MM.1S (cell line): ENCODE results near the gene SPRED1.
A peak's percentile ranks its signal among the peaks of the same experiment; 100 is the strongest.

Experiments
- DNase-seq: peaks from one replicate; pipeline ENCODE4 v3.0.0-alpha.2; 2015
- H2AFZ ChIP-seq: fragments of 300-600 bp; sonication (generic); 2 replicates; pipeline ENCODE4 v1.6.0; 2016; ENCODE audit warnings: antibody characterized with exemption, low read length
- H3F3A ChIP-seq: fragments of 300-600 bp; sonication (generic); 2 replicates; pipeline ENCODE4 v1.6.1; 2016; ENCODE audit warnings: mild to moderate bottlenecking, antibody characterized with exemption, low read length, moderate library complexity, mixed read lengths; ENCODE audit not compliant: insufficient read depth
- H3K27ac ChIP-seq: fragments of 300-600 bp; sonication (generic); 2 replicates; pipeline ENCODE4 v1.5.1; 2016; ENCODE audit warnings: mild to moderate bottlenecking, low read length
- H3K27me3 ChIP-seq: fragments of 300-600 bp; sonication (generic); replicated peaks from 2 replicates; pipeline ENCODE4 v1.6.0; 2016; ENCODE audit warnings: low read length; ENCODE audit not compliant: insufficient read depth
- H3K36me3 ChIP-seq: fragments of 300-600 bp; sonication (generic); replicated peaks from 2 replicates; pipeline ENCODE4 v1.6.1; 2016; ENCODE audit warnings: mild to moderate bottlenecking, low read length, mixed read lengths; ENCODE audit not compliant: insufficient read depth
- H3K4me1 ChIP-seq: fragments of 300-600 bp; sonication (generic); 2 replicates; pipeline ENCODE4 v1.6.1; 2016; ENCODE audit warnings: low read length, mixed read lengths
- H3K4me2 ChIP-seq: fragments of 300-600 bp; sonication (generic); 2 replicates; pipeline ENCODE4 v1.6.0; 2016; ENCODE audit warnings: low read depth, low read length
- H3K4me3 ChIP-seq: fragments of 300-600 bp; sonication (generic); 2 replicates; pipeline ENCODE4 v1.5.1; 2016; ENCODE audit warnings: low read length, mixed read lengths
- H3K79me2 ChIP-seq: fragments of 300-600 bp; sonication (generic); 2 replicates; pipeline ENCODE4 v1.6.1; 2016; ENCODE audit warnings: mixed run types, low read length, mixed read lengths
- H3K9ac ChIP-seq: fragments of 300-600 bp; sonication (generic); 2 replicates; pipeline ENCODE4 v1.6.1; 2016; ENCODE audit warnings: low read length, mixed read lengths
- H3K9me2 ChIP-seq: fragments of 300-600 bp; sonication (generic); replicated peaks from 2 replicates; pipeline ENCODE4 v1.6.1; 2016; ENCODE audit warnings: mild to moderate bottlenecking, low read length, mixed read lengths; ENCODE audit not compliant: insufficient read depth
- H3K9me3 ChIP-seq: fragments of 300-600 bp; sonication (generic); replicated peaks from 2 replicates; pipeline ENCODE4 v1.6.1; 2016; ENCODE audit warnings: mild to moderate bottlenecking, low read length, mixed read lengths; ENCODE audit not compliant: insufficient read depth
- H4K20me1 ChIP-seq: fragments of 300-600 bp; sonication (generic); 2 replicates; pipeline ENCODE4 v1.6.1; 2016; ENCODE audit warnings: mild to moderate bottlenecking, low read length, moderate library complexity, mixed read lengths; ENCODE audit not compliant: insufficient read depth
- CTCF ChIP-seq: fragments of 300-600 bp; sonication (generic); IDR thresholded peaks from 2 replicates; pipeline ENCODE4 v1.5.1; 2016; ENCODE audit warnings: antibody characterized with exemption, low read length, mixed read lengths
- EZH2 ChIP-seq: fragments of 300-600 bp; sonication (generic); optimal IDR thresholded peaks from 2 replicates; pipeline ENCODE3; 2017; ENCODE audit warnings: low read depth, mild to moderate bottlenecking, antibody characterized with exemption, low read length, mixed read lengths
- EZH2phosphoT487 ChIP-seq: fragments of 300-600 bp; sonication (generic); IDR thresholded peaks from 2 replicates; pipeline ENCODE4 v1.6.1; 2018; ENCODE audit warnings: antibody characterized with exemption, low read length

SPRED1 gene

GRCh38 chr15:38281031-38281430, 28.4 kb downstream of the SPRED1 start:
- no peaks in the 10 kb centered on the region for H3K9me2 ChIP-seq
- no peak overlapping the region for H3K4me3 ChIP-seq
- H3F3A ChIP-seq: no peaks in the 10 kb centered on the region
- no peak overlapping the region for H3K27ac ChIP-seq
- H3K4me2 ChIP-seq: 0 out of 2 replicates have a peak overlapping the region, but pooled peaks have one; percentile 16
- peaks cover 13% of the 10 kb centered on the region for H3K4me1 ChIP-seq
- no peak overlapping the region for H2AFZ ChIP-seq
- no peak for DNase-seq
- no peak for TF ChIP-seq EZH2phosphoT487
- TF ChIP-seq EZH2: no peak
- TF ChIP-seq CTCF: no peak
- peaks cover 100% of the 10 kb centered on the region for H3K79me2 ChIP-seq
- H3K27me3 ChIP-seq: no peaks in the 10 kb centered on the region
- H3K9ac ChIP-seq: no peak overlapping the region
- H3K9me3 ChIP-seq: no peaks in the 10 kb centered on the region
- 0 out of 2 replicates have a peak, but pooled peaks cover 3% of the 10 kb centered on the region for H3K36me3 ChIP-seq
- H4K20me1 ChIP-seq: 0 out of 2 replicates have a peak, but pooled peaks cover 3% of the 10 kb centered on the region

- no peak overlapping the region for H3K4me3 ChIP-seq
- no peak for DNase-seq
- H2AFZ ChIP-seq: no peak overlapping the region
- TF ChIP-seq EZH2 (no peak), CTCF (no peak), EZH2phosphoT487 (no peak)
- no peaks in the 10 kb centered on the region for H3K9me2 ChIP-seq
- H3K4me1 ChIP-seq: peaks cover 13% of the 10 kb centered on the region
- H3K36me3 ChIP-seq: 0 out of 2 replicates have a peak, but pooled peaks cover 3% of the 10 kb centered on the region
- H3F3A ChIP-seq: no peaks in the 10 kb centered on the region
- H3K9me3 ChIP-seq: no peaks in the 10 kb centered on the region
- no peak overlapping the region for H3K4me2 ChIP-seq
- H3K79me2 ChIP-seq: peaks cover 100% of the 10 kb centered on the region
- no peak overlapping the region for H3K9ac ChIP-seq
- H3K27me3 ChIP-seq: no peaks in the 10 kb centered on the region
- 0 out of 2 replicates have a peak, but pooled peaks cover 3% of the 10 kb centered on the region for H4K20me1 ChIP-seq
- H3K27ac ChIP-seq: no peak overlapping the region
Measured at GRCh38 chr15:38283010-38283409, 30.4 kb downstream of the SPRED1 start.

- no peaks in the 10 kb centered on the region for H3K27me3 ChIP-seq
- no peaks in the 10 kb centered on the region for H3K9me3 ChIP-seq
- H3K36me3 ChIP-seq: 0 out of 2 replicates have a peak, but pooled peaks cover 3% of the 10 kb centered on the region
- H3K9ac ChIP-seq: no peak overlapping the region
- H3K4me2 ChIP-seq: no peak overlapping the region
- no peak for TF ChIP-seq EZH2
- H3K4me1 ChIP-seq: peaks cover 7% of the 10 kb centered on the region
- no peak overlapping the region for H3K27ac ChIP-seq
- H2AFZ ChIP-seq: no peak overlapping the region
- H3K79me2 ChIP-seq: peaks cover 100% of the 10 kb centered on the region
- no peak for DNase-seq
- no peaks in the 10 kb centered on the region for H3F3A ChIP-seq
- no peak overlapping the region for H3K4me3 ChIP-seq
- H3K9me2 ChIP-seq: no peaks in the 10 kb centered on the region
- H4K20me1 ChIP-seq: no peaks in the 10 kb centered on the region
Measured at GRCh38 chr15:38285456-38285855, 32.8 kb downstream of the SPRED1 start.

GRCh38 chr15:38294126-38294525, 41.5 kb downstream of the SPRED1 start:
- no peaks in the 10 kb centered on the region for H3F3A ChIP-seq
- no peaks in the 10 kb centered on the region for H3K4me1 ChIP-seq
- H3K36me3 ChIP-seq: no peaks in the 10 kb centered on the region
- no peaks in the 10 kb centered on the region for H4K20me1 ChIP-seq
- peaks cover 88% of the 10 kb centered on the region for H3K79me2 ChIP-seq
- no peaks in the 10 kb centered on the region for H3K27me3 ChIP-seq
- no peak for DNase-seq
- H3K9ac ChIP-seq: no peak overlapping the region
- no peak overlapping the region for H3K4me2 ChIP-seq
- H2AFZ ChIP-seq: no peak overlapping the region
- TF ChIP-seq EZH2phosphoT487: no peak
- no peak for TF ChIP-seq EZH2
- no peak for TF ChIP-seq CTCF
- no peak overlapping the region for H3K27ac ChIP-seq
- H3K4me3 ChIP-seq: no peak overlapping the region
- H3K9me3 ChIP-seq: no peaks in the 10 kb centered on the region
- H3K9me2 ChIP-seq: no peaks in the 10 kb centered on the region
